ENCODE data around the gene TRMT44. TPM values are rescaled to one million over a fixed set of nuclear protein-coding genes. Genes with fewer than 3 reads are reported as not detected.

Gene TRMT44
- total RNA-seq, 1 donor from 2014 or later = 23.9 TPM

- Histone ChIP-seq H3K27me3 (ENCODE audit: low read depth) (no peaks in the 10 kb centered on the region), H3K36me3 (peaks cover 86% of the 10 kb centered on the region), H3K27ac (peak overlapping the region; percentile 32), H3K4me1 (peaks cover 14% of the 10 kb centered on the region), H3K9me3 (no peaks in the 10 kb centered on the region), H3K4me3 (no peak overlapping the region)
- no peak for TF ChIP-seq CTCF (IDR thresholded peaks at IDR 0.05)
- intact Hi-C loops (cut with DNase I) = no loop called here
- DNase-seq (no peak), ATAC-seq (peak; percentile 53 to 58)
These were observed 46.5 kb upstream of the TRMT44 start for GRCh38 chr4:8394061-8394519.

- ATAC-seq (no peak), DNase-seq (no peak)
- no peak for TF ChIP-seq CTCF (IDR thresholded peaks at IDR 0.05)
- Histone ChIP-seq H3K9me3 (no peaks in the 10 kb centered on the region), H3K4me3 (no peak overlapping the region), H3K36me3 (peaks cover 86% of the 10 kb centered on the region), H3K4me1 (peaks cover 14% of the 10 kb centered on the region), H3K27ac (no peak overlapping the region), H3K27me3 (ENCODE audit: low read depth) (no peaks in the 10 kb centered on the region)
- intact Hi-C loops (cut with DNase I) = no loop called here
These were observed 45.8 kb upstream of the TRMT44 start for GRCh38 chr4:8394806-8395205.

GRCh38 chr4:8395504-8396296 is 44.9 kb upstream of the TRMT44 start:
- Histone ChIP-seq H3K27me3 (ENCODE audit: low read depth) (no peaks in the 10 kb centered on the region), H3K36me3 (peaks cover 79% of the 10 kb centered on the region), H3K9me3 (no peaks in the 10 kb centered on the region), H3K4me3 (no peak overlapping the region), H3K27ac (no peak overlapping the region), H3K4me1 (peaks cover 14% of the 10 kb centered on the region)
- intact Hi-C loops (cut with DNase I) = no loop called here
- ATAC-seq = no peak
- DNase-seq = no peak
- TF ChIP-seq CTCF (IDR thresholded peaks at IDR 0.05) = no peak

GRCh38 chr4:8396762-8397406 is 43.7 kb upstream of the TRMT44 start:
- Histone ChIP-seq H3K4me1 (peaks cover 9% of the 10 kb centered on the region), H3K4me3 (no peak overlapping the region), H3K9me3 (no peaks in the 10 kb centered on the region), H3K36me3 (peaks cover 68% of the 10 kb centered on the region), H3K27me3 (ENCODE audit: low read depth) (no peaks in the 10 kb centered on the region), H3K27ac (no peak overlapping the region)
- intact Hi-C loops (cut with DNase I) = no loop called here
- no peak for TF ChIP-seq CTCF (IDR thresholded peaks at IDR 0.05)
- no peak for ATAC-seq
- DNase-seq = no peak

GRCh38 chr4:8398347-8398746 is 42.2 kb upstream of the TRMT44 start:
- DNase-seq (peak; percentile 7), ATAC-seq (no peak)
- TF ChIP-seq CTCF (IDR thresholded peaks at IDR 0.05) = no peak
- H3K9me3 ChIP-seq = no peaks in the 10 kb centered on the region
- H3K27me3 ChIP-seq (ENCODE audit: low read depth) = no peaks in the 10 kb centered on the region
- H3K27ac ChIP-seq = no peak overlapping the region
- H3K36me3 ChIP-seq = peaks cover 58% of the 10 kb centered on the region
- no peak overlapping the region for H3K4me3 ChIP-seq
- peaks cover 14% of the 10 kb centered on the region for H3K4me1 ChIP-seq
- intact Hi-C loops (cut with DNase I) = no loop called here

All from lower lobe of right lung (tissue), 2 donors.